Measurements from ENCODE around the gene LARGE2. TPM values are rescaled to one million over a fixed set of nuclear protein-coding genes. Genes with fewer than 3 reads are reported as not detected.

LARGE2 gene
- total and polyA plus RNA-seq, 2 donors (not counting 3 experiments of a cell fraction or from before 2014, with no cell fraction given), result 0.06 TPM; not detected in 1

DNA sequence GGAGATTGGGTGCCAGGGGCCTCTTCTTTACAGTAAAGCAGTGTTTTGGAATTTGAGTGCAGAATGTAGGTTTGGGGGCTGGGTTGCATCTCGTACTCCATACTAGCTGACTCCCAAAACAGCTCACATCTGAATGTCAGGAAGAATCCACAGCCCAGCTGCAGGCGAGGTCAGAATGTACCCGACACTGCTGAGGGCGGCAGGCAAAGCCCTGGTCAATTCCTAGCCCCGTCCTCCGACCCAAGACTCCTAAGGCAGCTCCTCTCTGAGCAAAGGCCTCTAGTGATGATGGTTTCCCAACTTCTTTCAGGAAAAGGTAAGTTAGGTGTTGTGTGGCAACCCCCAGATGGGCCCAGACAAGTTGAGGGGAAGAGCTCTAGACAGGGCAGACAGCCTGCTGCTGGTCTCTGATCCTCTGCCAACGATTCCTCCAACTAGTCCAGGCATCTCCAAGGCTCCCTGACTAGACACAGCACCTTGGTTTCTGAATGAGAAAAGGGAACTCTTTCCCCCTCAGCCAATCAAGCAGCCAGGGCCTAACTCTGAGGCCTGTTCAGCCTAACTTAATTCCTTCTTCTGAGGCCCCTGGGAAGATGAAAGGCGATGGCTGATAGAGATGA, 8.6 kb downstream of the LARGE2 start:
- Histone ChIP-seq H3K79me2 (ENCODE audit: control insufficient read depth, insufficient read depth, low read length) (no peaks in the 10 kb centered on the region), H3K9ac (replicated peaks; ENCODE audit: extremely low read depth, insufficient read depth, low read length) (no peak overlapping the region), H2AFZ (ENCODE audit: low read depth, low read length) (no peak overlapping the region), H3K4me1 (ENCODE audit: control insufficient read depth, extremely low read depth, insufficient read depth, low read length) (no peaks in the 10 kb centered on the region), H3K36me3 (ENCODE audit: control insufficient read depth in 2 of 2, extremely low read depth in 1 of 2, insufficient read depth in 2 of 2, low read length in 2 of 2) (peaks cover 0 to 31% of the 10 kb centered on the region in 2 experiments), H3K9me3 (replicated peaks; ENCODE audit: control insufficient read depth, insufficient read depth, low read length) (no peaks in the 10 kb centered on the region), H3K9me1 (replicated peaks; ENCODE audit: control insufficient read depth, extremely low read depth, insufficient read depth, low read length) (no peaks in the 10 kb centered on the region), H4K20me1 (replicated peaks; ENCODE audit: control insufficient read depth, extremely low read depth, insufficient read depth, low read length) (no peaks in the 10 kb centered on the region), H3K27me3 (ENCODE audit: control insufficient read depth in 2 of 2, insufficient read depth in 2 of 2, low read length in 2 of 2) (no peaks in the 10 kb centered on the region), H3K4me3 (replicated peaks in 1 of 3; ENCODE audit: insufficient read depth in 1 of 3, low read depth in 1 of 3, low read length in 3 of 3) (no peak overlapping the region), H3K27ac (ENCODE audit: insufficient read depth, low read depth, low read length) (no peak overlapping the region), H3K4me2 (ENCODE audit: insufficient read depth, low read length) (no peak overlapping the region)
- ChIA-PET POLR2A (no interaction called here), CTCF (interaction anchor here (0.9 to 1.6 kb wide), 2 partner anchors 9 to 34 kb away, joined by 4 to 5 read pairs; no protein-coding TSS in a partner anchor)
- no peak for DNase-seq (ENCODE audit: low read depth, low spot score)
- FAIRE-seq, result no peak
- intact Hi-C loops (cut with micrococcal nuclease) (no loop called here), dilution Hi-C loops (cut with MboI; ENCODE audit: extremely low pct_ligation_motif_present, low sequenced_read_pairs) (no loop called here)
- TF ChIP-seq, protein P1, sequence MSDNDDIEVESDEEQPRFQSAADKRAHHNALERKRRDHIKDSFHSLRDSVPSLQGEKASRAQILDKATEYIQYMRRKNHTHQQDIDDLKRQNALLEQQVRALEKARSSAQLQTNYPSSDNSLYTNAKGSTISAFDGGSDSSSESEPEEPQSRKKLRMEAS (IDR thresholded peaks at IDR 0.05; ENCODE audit: insufficient read depth, insufficient read length), result no peak
- TF ChIP-seq EZH2 (IDR thresholded peaks at IDR 0.05; ENCODE audit: borderline replicate concordance, low read depth, low read length, severe bottlenecking), result no peak
- no peak for TF ChIP-seq FOS (IDR thresholded peaks at IDR 0.05; ENCODE audit: borderline replicate concordance, insufficient read depth, low read length)
- TF ChIP-seq MYC (IDR thresholded peaks at IDR 0.05; ENCODE audit: low read depth, low read length), result no peak
- TF ChIP-seq GATA2 (IDR thresholded peaks at IDR 0.05; ENCODE audit: insufficient read depth, insufficient read length, low read depth, low read length), result no peak
- no peak for TF ChIP-seq POLR2A (IDR thresholded peaks at IDR 0.05; ENCODE audit: low read depth, low read length)
- TF ChIP-seq JUN (IDR thresholded peaks at IDR 0.05; ENCODE audit: borderline replicate concordance, insufficient read depth, insufficient read length, low read depth), result no peak
- TF ChIP-seq POLR2AphosphoS5 (IDR thresholded peaks at IDR 0.05; ENCODE audit: insufficient read depth, low read depth, low read length), result no peak
- BruUV-seq (replicated peaks), result no TSS peak

DNA sequence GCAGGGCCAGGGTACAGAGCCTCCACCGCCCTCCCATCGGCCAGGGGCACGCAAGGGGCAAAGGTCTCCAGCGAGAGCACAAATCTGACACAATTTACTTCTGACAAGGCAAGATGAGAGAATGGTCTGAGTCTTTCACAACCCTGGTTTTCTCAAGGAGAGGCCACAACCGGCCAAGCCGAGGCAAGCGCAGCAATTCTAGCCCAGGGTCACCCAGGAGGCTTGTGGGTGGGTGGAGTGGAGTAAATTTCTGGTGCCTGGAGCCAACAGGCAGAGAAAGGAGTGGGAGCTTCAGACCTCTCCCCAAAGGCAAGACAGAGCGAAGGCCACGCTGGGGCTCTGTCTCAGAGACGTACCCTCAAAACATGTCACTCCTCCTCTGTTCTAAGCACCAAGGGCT, 9.3 kb downstream of the LARGE2 start:
- no peak for DNase-seq (ENCODE audit: low read depth, low spot score)
- no peak overlapping the region for H3K9ac ChIP-seq (replicated peaks; ENCODE audit: extremely low read depth, insufficient read depth, low read length)
- BruUV-seq (replicated peaks), result no TSS peak
- FAIRE-seq, result no peak
- no peaks in the 10 kb centered on the region for H3K4me1 ChIP-seq (ENCODE audit: control insufficient read depth, extremely low read depth, insufficient read depth, low read length)
- intact Hi-C loops (cut with micrococcal nuclease), result no loop called here
- no peaks in the 10 kb centered on the region for H3K27me3 ChIP-seq (ENCODE audit: control insufficient read depth in 2 of 2, insufficient read depth in 2 of 2, low read length in 2 of 2)
- no peaks in the 10 kb centered on the region for H3K9me3 ChIP-seq (replicated peaks; ENCODE audit: control insufficient read depth, insufficient read depth, low read length)
- TF ChIP-seq MYC (IDR thresholded peaks at IDR 0.05; ENCODE audit: low read depth, low read length) (no peak), EZH2 (IDR thresholded peaks at IDR 0.05; ENCODE audit: borderline replicate concordance, low read depth, low read length, severe bottlenecking) (no peak), POLR2A (IDR thresholded peaks at IDR 0.05; ENCODE audit: low read depth, low read length) (no peak), GATA2 (IDR thresholded peaks at IDR 0.05; ENCODE audit: insufficient read depth, insufficient read length, low read depth, low read length) (no peak), CTCF (IDR thresholded peaks at IDR 0.05; ENCODE audit: extremely low read depth in 1 of 2, insufficient read depth in 1 of 2, low read depth in 1 of 2, low read length in 2 of 2) (no peak), JUN (IDR thresholded peaks at IDR 0.05; ENCODE audit: borderline replicate concordance, insufficient read depth, insufficient read length, low read depth) (no peak), FOS (IDR thresholded peaks at IDR 0.05; ENCODE audit: borderline replicate concordance, insufficient read depth, low read length) (no peak), POLR2AphosphoS5 (IDR thresholded peaks at IDR 0.05; ENCODE audit: insufficient read depth, low read depth, low read length) (no peak)
- TF ChIP-seq, protein P1 (IDR thresholded peaks at IDR 0.05; ENCODE audit: insufficient read depth, insufficient read length), result no peak
- ChIA-PET CTCF (no interaction called here), POLR2A (no interaction called here)
- no peak overlapping the region for H3K4me3 ChIP-seq (replicated peaks in 1 of 3; ENCODE audit: insufficient read depth in 1 of 3, low read depth in 1 of 3, low read length in 3 of 3)
- H3K79me2 ChIP-seq (ENCODE audit: control insufficient read depth, insufficient read depth, low read length), result no peaks in the 10 kb centered on the region
- peaks cover 0 to 35% of the 10 kb centered on the region in 2 experiments for H3K36me3 ChIP-seq (ENCODE audit: control insufficient read depth in 2 of 2, extremely low read depth in 1 of 2, insufficient read depth in 2 of 2, low read length in 2 of 2)
- no peaks in the 10 kb centered on the region for H3K9me1 ChIP-seq (replicated peaks; ENCODE audit: control insufficient read depth, extremely low read depth, insufficient read depth, low read length)
- no peak overlapping the region for H2AFZ ChIP-seq (ENCODE audit: low read depth, low read length)
- H4K20me1 ChIP-seq (replicated peaks; ENCODE audit: control insufficient read depth, extremely low read depth, insufficient read depth, low read length), result no peaks in the 10 kb centered on the region
- dilution Hi-C loops (cut with MboI; ENCODE audit: extremely low pct_ligation_motif_present, low sequenced_read_pairs), result no loop called here
- H3K4me2 ChIP-seq (ENCODE audit: insufficient read depth, low read length), result no peak overlapping the region
- no peak overlapping the region for H3K27ac ChIP-seq (ENCODE audit: insufficient read depth, low read depth, low read length)

All from endothelial cell of umbilical vein (primary cell).